MCF 10A (cell line): ENCODE data around the gene SLC5A3. TPM values are rescaled to one million over a fixed set of nuclear protein-coding genes. Genes with fewer than 3 reads are reported as not detected.

Experiments used
- BruUV-seq: library from RNA; stranded (reverse); fragments of 400-500 nt; replicated peaks from 2 replicates; lab custom pipeline; 2021; lab: Mats Ljungman, UMichigan
- CTCF ChIA-PET: fragments of 300-600 bp; sonication (Branson Sonifier 250); formaldehyde crosslinking; extraction: SDS; loops from one replicate; lab custom pipeline; 2021; ENCODE audit warnings: antibody characterized with exemption, inconsistent platforms; lab: Yijun Ruan, JAX
- POLR2A ChIA-PET: fragments of 300-600, 350-650 bp; sonication (Branson Sonifier 250); formaldehyde crosslinking; extraction: SDS; loops from one replicate; lab custom pipeline; 2020; ENCODE audit warnings: antibody characterized with exemption, inconsistent platforms; lab: Yijun Ruan, JAX
- DNase-seq: peaks from one replicate; pipeline ENCODE4 v3.0.0-alpha.2; 2018; ENCODE audit not compliant: unreplicated experiment
- H3K27ac Mint-ChIP-seq: one replicate; pipeline ENCODE4 v1.8.0; 2022; ENCODE audit warnings: mild to moderate bottlenecking, low read depth, mixed read lengths; ENCODE audit not compliant: unreplicated experiment
- H3K27me3 Mint-ChIP-seq: one replicate; pipeline ENCODE4 v1.8.0; 2022; ENCODE audit warnings: mixed read lengths; ENCODE audit not compliant: insufficient read depth, unreplicated experiment
- H3K36me3 Mint-ChIP-seq: one replicate; pipeline ENCODE4 v1.8.0; 2022; ENCODE audit warnings: mild to moderate bottlenecking, moderate library complexity, mixed read lengths; ENCODE audit not compliant: insufficient read depth, unreplicated experiment
- H3K4me1 Mint-ChIP-seq: one replicate; pipeline ENCODE4 v1.8.0; 2022; ENCODE audit warnings: mixed read lengths; ENCODE audit not compliant: insufficient read depth, unreplicated experiment
- H3K4me3 Mint-ChIP-seq: one replicate; pipeline ENCODE4 v1.8.0; 2022; ENCODE audit warnings: mild to moderate bottlenecking, moderate library complexity, mixed read lengths; ENCODE audit not compliant: unreplicated experiment
- H3K9me3 Mint-ChIP-seq: one replicate; pipeline ENCODE4 v1.8.0; 2022; ENCODE audit warnings: mixed read lengths; ENCODE audit not compliant: unreplicated experiment
- intact Hi-C: fragments of 100-400 bp; cut with micrococcal nuclease; formaldehyde crosslinking; loops from 2 replicates; pipeline ENCODE4 v1.14.1; 2022
- total RNA-seq: library from RNA; stranded (reverse); gene quantifications from 2 replicates; pipeline ENCODE4 v1.2.3, GENCODE V29; 2022
- TF ChIP-seq, protein P1 (sequence below): fragments of 200-600 bp; IDR thresholded peaks from one replicate; pipeline ENCODE4 v1.8.0; 2022; ENCODE audit warnings: antibody characterized with exemption, mild to moderate bottlenecking; ENCODE audit not compliant: unreplicated experiment

The SLC5A3 gene
- total RNA-seq, 1 experiment from 2014 or later: 8.5 TPM

- ChIA-PET CTCF (no interaction called here), POLR2A (interaction anchor here (1.2 kb wide), 1 partner anchor 12 kb away, joined by 4 read pairs; no protein-coding TSS in a partner anchor)
- no peak overlapping the region for H3K4me3 Mint-ChIP-seq
Observed at GRCh38 chr21:34061983-34062382, 11.4 kb upstream of the SLC5A3 start.

GRCh38 chr21:34065027-34065426, 8.4 kb upstream of the SLC5A3 start:
- H3K36me3 Mint-ChIP-seq: no peaks in the 10 kb centered on the region
- BruUV-seq: no TSS peak
- H3K27me3 Mint-ChIP-seq: no peaks in the 10 kb centered on the region
- POLR2A ChIA-PET: no interaction called here
- H3K27ac Mint-ChIP-seq: no peak overlapping the region
- no peak overlapping the region for H3K4me3 Mint-ChIP-seq
- DNase-seq: no peak
- TF ChIP-seq, protein P1, sequence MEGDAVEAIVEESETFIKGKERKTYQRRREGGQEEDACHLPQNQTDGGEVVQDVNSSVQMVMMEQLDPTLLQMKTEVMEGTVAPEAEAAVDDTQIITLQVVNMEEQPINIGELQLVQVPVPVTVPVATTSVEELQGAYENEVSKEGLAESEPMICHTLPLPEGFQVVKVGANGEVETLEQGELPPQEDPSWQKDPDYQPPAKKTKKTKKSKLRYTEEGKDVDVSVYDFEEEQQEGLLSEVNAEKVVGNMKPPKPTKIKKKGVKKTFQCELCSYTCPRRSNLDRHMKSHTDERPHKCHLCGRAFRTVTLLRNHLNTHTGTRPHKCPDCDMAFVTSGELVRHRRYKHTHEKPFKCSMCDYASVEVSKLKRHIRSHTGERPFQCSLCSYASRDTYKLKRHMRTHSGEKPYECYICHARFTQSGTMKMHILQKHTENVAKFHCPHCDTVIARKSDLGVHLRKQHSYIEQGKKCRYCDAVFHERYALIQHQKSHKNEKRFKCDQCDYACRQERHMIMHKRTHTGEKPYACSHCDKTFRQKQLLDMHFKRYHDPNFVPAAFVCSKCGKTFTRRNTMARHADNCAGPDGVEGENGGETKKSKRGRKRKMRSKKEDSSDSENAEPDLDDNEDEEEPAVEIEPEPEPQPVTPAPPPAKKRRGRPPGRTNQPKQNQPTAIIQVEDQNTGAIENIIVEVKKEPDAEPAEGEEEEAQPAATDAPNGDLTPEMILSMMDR: no peak
- intact Hi-C loops: no loop called here
- CTCF ChIA-PET: interaction anchor here (1.9 kb wide), 1 partner anchor 10 kb away, joined by 6 read pairs; no protein-coding TSS in a partner anchor
- no peaks in the 10 kb centered on the region for H3K4me1 Mint-ChIP-seq
- no peaks in the 10 kb centered on the region for H3K9me3 Mint-ChIP-seq

More at GRCh38 chr21:34061983-34062382, 11.4 kb upstream of the SLC5A3 start:
- Mint-ChIP-seq H3K4me1 (no peaks in the 10 kb centered on the region), H3K36me3 (no peaks in the 10 kb centered on the region), H3K27me3 (no peaks in the 10 kb centered on the region), H3K27ac (no peak overlapping the region), H3K9me3 (no peaks in the 10 kb centered on the region)
- intact Hi-C loops: no loop called here
- BruUV-seq: no TSS peak
- TF ChIP-seq, protein P1: no peak
- DNase-seq: peak; percentile 24

- Mint-ChIP-seq H3K9me3 (no peaks in the 10 kb centered on the region), H3K36me3 (no peaks in the 10 kb centered on the region), H3K4me1 (peaks cover 22% of the 10 kb centered on the region), H3K4me3 (peak overlapping the region; percentile 73), H3K27me3 (no peaks in the 10 kb centered on the region), H3K27ac (no peak overlapping the region)
- intact Hi-C loops: no loop called here
- TF ChIP-seq, protein P1: no peak
- no TSS peak for BruUV-seq
- no peak for DNase-seq
- ChIA-PET CTCF (no interaction called here), POLR2A (interaction anchor here (0.8 kb wide), 1 partner anchor 132 kb away, joined by 5 read pairs; no protein-coding TSS in a partner anchor)
Observed at GRCh38 chr21:34071683-34072082, 1.7 kb upstream of the SLC5A3 start.

GRCh38 chr21:34072145-34073031, 990 bp upstream of the SLC5A3 start:
- intact Hi-C loops: no loop called here
- no peaks in the 10 kb centered on the region for H3K9me3 Mint-ChIP-seq
- CTCF ChIA-PET: interaction anchor here (4.2 kb wide), 1 partner anchor 148 kb away, joined by 31 read pairs; no protein-coding TSS in a partner anchor
- POLR2A ChIA-PET: interaction anchor here (1.1 to 5.2 kb wide), 8 partner anchors 19 to 1345 kb away, joined by 3 to 45 read pairs (median 12); no protein-coding TSS in a partner anchor
- no peak overlapping the region for H3K27ac Mint-ChIP-seq
- H3K4me1 Mint-ChIP-seq: peaks cover 29% of the 10 kb centered on the region
- BruUV-seq: no TSS peak
- peak overlapping the region; percentile 73 for H3K4me3 Mint-ChIP-seq
- H3K27me3 Mint-ChIP-seq: no peaks in the 10 kb centered on the region
- TF ChIP-seq, protein P1: no peak
- no peak for DNase-seq
- H3K36me3 Mint-ChIP-seq: no peaks in the 10 kb centered on the region
